ENCODE results near the gene ALPG. TPM values are rescaled to one million over a fixed set of nuclear protein-coding genes. Genes with fewer than 3 reads are reported as not detected.

ALPG gene
- total and polyA plus RNA-seq, 2 of the 4 experiments (the other 2 are of a cell fraction): not detected

DNA sequence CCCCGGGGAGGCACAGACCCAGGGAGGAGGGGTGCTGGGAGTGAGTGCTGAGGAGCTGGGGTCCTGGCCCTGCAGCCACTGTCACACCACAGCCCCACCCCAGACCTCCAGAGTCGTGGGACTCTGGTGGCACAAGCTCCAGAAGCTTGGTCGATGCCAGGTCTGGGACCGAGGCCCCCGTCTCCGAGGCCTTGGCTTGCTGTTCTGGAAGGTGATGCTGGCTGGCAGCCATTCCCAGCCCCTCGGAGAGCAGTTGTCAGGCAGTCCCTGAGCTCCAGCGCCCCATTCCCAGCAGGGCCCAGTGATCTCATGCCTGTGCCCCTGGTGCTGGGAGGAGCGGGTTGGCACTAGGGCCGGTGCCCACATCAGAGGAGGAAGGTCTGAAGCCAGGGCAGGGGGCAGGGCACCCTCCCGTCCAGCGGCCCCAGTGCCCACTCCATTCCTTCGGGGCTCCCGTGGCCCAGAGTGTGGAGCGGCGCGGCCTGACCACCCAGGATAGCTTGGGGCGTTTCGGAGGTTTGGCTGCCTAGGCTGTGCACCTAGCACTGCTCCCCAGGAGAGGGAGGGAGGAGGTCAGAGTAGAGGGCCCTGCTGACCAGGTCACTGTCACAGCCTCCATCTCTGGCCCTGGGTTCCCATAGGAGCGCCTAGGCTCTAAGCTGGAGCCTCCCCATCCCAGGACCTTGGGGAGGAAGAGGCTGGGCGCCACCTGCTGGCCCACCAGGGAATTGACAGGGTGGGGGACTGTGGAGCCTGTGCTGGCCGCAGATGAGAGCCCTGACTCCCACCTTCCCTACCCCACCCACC lies 32.5 kb downstream of the ALPG start:
- Histone ChIP-seq H3K9me3 (ENCODE audit: control insufficient read depth, insufficient read depth, low read length) (no peaks in the 10 kb centered on the region), H4K5ac (ENCODE audit: low read depth, low read length) (no peak overlapping the region), H2BK5ac (ENCODE audit: low read depth, low read length, poor library complexity, severe bottlenecking) (no peak overlapping the region), H3K4me3 (ENCODE audit: insufficient read depth, low read depth, low read length) (no peak overlapping the region), H3K79me1 (ENCODE audit: low read depth in 1 of 2, low read length in 2 of 2) (no peaks in the 10 kb centered on the region), H3K18ac (ENCODE audit: low read depth, low read length) (no peak overlapping the region), H4K20me1 (ENCODE audit: insufficient read depth, low read length) (no peaks in the 10 kb centered on the region), H3K27ac (ENCODE audit: insufficient read depth, low read length) (no peak overlapping the region), H3K23ac (ENCODE audit: low read depth, low read length) (no peak overlapping the region), H3K56ac (ENCODE audit: extremely low read depth, insufficient read depth, low read length) (no peak overlapping the region), H2AK9ac (replicated peaks; ENCODE audit: low read depth, low read length, poor library complexity) (no peak overlapping the region), H2AK5ac (ENCODE audit: low read depth, low read length) (no peak overlapping the region), H3K9ac (ENCODE audit: low read depth, low read length) (no peak overlapping the region), H3K4me1 (ENCODE audit: control insufficient read depth, insufficient read depth, low read length) (no peaks in the 10 kb centered on the region), H3K4me2 (ENCODE audit: low read depth, low read length) (no peak overlapping the region), H4K8ac (ENCODE audit: low read depth in 2 of 2, low read length in 2 of 2) (no peak overlapping the region), H3K4ac (ENCODE audit: low read depth, low read length) (no peak overlapping the region), H2BK120ac (ENCODE audit: low read depth, low read length) (no peak overlapping the region), H3K27me3 (ENCODE audit: control insufficient read depth, insufficient read depth, low read length) (peaks cover 28% of the 10 kb centered on the region), H2BK20ac (ENCODE audit: low read depth, low read length) (no peak overlapping the region), H3K9me1 (ENCODE audit: insufficient read depth, low read length) (no peaks in the 10 kb centered on the region), H4K91ac (ENCODE audit: insufficient read depth, low read depth, low read length) (no peak overlapping the region), H3K14ac (replicated peaks; ENCODE audit: low read depth, low read length) (no peak overlapping the region), H2BK15ac (ENCODE audit: low read depth, low read length) (no peak overlapping the region), H2AFZ (replicated peaks; ENCODE audit: low read length, poor library complexity) (no peak overlapping the region), H3K36me3 (ENCODE audit: control insufficient read depth, insufficient read depth, low read length) (no peaks in the 10 kb centered on the region)
- intact Hi-C loops (cut with micrococcal nuclease): no loop called here
- ChIA-PET CTCF (interaction anchor here (0.6 to 1.1 kb wide), 3 partner anchors 29 to 523 kb away, joined by 3 to 4 read pairs (median 3); no protein-coding TSS in a partner anchor), POLR2A (ENCODE audit: unreplicated experiment) (no interaction called here)
- no TSS peak for BruUV-seq (replicated peaks)
- TF ChIP-seq ELK1 (IDR thresholded peaks at IDR 0.05; ENCODE audit: borderline replicate concordance, low read depth, low read length) (no peak), FOS (IDR thresholded peaks at IDR 0.05; ENCODE audit: low read depth, low read length) (no peak), RAD21 (IDR thresholded peaks at IDR 0.05; ENCODE audit: low read length) (peak; percentile 37; the same call in 1 of the 2 replicates), MAFK (IDR thresholded peaks at IDR 0.05; ENCODE audit: low read depth, low read length) (no peak), SMC3 (IDR thresholded peaks at IDR 0.05; ENCODE audit: low read depth, low read length) (no peak), CHD1 (IDR thresholded peaks at IDR 0.05; ENCODE audit: low read depth, low read length) (no peak)
- TF ChIP-seq, protein P1, sequence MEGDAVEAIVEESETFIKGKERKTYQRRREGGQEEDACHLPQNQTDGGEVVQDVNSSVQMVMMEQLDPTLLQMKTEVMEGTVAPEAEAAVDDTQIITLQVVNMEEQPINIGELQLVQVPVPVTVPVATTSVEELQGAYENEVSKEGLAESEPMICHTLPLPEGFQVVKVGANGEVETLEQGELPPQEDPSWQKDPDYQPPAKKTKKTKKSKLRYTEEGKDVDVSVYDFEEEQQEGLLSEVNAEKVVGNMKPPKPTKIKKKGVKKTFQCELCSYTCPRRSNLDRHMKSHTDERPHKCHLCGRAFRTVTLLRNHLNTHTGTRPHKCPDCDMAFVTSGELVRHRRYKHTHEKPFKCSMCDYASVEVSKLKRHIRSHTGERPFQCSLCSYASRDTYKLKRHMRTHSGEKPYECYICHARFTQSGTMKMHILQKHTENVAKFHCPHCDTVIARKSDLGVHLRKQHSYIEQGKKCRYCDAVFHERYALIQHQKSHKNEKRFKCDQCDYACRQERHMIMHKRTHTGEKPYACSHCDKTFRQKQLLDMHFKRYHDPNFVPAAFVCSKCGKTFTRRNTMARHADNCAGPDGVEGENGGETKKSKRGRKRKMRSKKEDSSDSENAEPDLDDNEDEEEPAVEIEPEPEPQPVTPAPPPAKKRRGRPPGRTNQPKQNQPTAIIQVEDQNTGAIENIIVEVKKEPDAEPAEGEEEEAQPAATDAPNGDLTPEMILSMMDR (conservative IDR thresholded peaks at IDR 0.05; ENCODE audit: low read depth, low read length): peak; percentile 29
- no CpG with 5 or more reads among the region's 22 CpGs for WGBS, 2 experiments (ENCODE audit: extremely low coverage in 2 of 2, insufficient read length in 1 of 2)
- DNase-seq (no peak), ATAC-seq (ENCODE audit: low read depth) (peak; percentile 80)
- in situ Hi-C loops (cut with MboI; ENCODE audit: low sequenced_read_pairs): no loop called here
- dilution Hi-C loops (cut with HindIII; ENCODE audit: low sequenced_read_pairs, unreplicated experiment): no loop called here
